Epithelial cell of esophagus (primary cell): Measurements from ENCODE around the gene DPH1.
"Not testable (repeated sequence)": the region's sequence is repeated elsewhere in the genome, so short reads cannot be mapped to it uniquely, and the experiment has no call there.

Experiments
- DNase-seq: peaks from one replicate; pipeline ENCODE4 v3.0.0; 2010; ENCODE audit warnings: low read depth
- H3K4me3 ChIP-seq: 2 replicates; pipeline ENCODE4 v1.5.1; 2011; ENCODE audit warnings: mild to moderate bottlenecking, low read length, control low read depth
- CTCF ChIP-seq: IDR thresholded peaks from 2 replicates; pipeline ENCODE4 v1.5.1; 2011; ENCODE audit warnings: low read depth, mild to moderate bottlenecking, low read length, control low read depth, inconsistent platforms; ENCODE audit not compliant: insufficient read depth; ENCODE audit errors: missing control alignments

Gene DPH1

GRCh38 chr17:2009737-2010136 is 20.2 kb upstream of the DPH1 start:
- no peak for DNase-seq
- H3K4me3 ChIP-seq: no peak overlapping the region
- TF ChIP-seq CTCF: no peak

- TF ChIP-seq CTCF: no peak
- H3K4me3 ChIP-seq: no peak overlapping the region
- DNase-seq: peak; percentile 79
Observed at GRCh38 chr17:2011411-2012371, 18.3 kb upstream of the DPH1 start.

GRCh38 chr17:2012499-2012898 is 17.5 kb upstream of the DPH1 start:
- DNase-seq: no peak
- H3K4me3 ChIP-seq: no peak overlapping the region
- TF ChIP-seq CTCF: no peak

GRCh38 chr17:2013220-2013993 is 16.5 kb upstream of the DPH1 start:
- DNase-seq: peak; percentile 52
- not testable (repeated sequence) for H3K4me3 ChIP-seq

- no peak for DNase-seq
- TF ChIP-seq CTCF: no peak
- no peak overlapping the region for H3K4me3 ChIP-seq
Observed at GRCh38 chr17:2013994-2014317, 16.0 kb upstream of the DPH1 start.

- no peak for TF ChIP-seq CTCF
- no peak overlapping the region for H3K4me3 ChIP-seq
- no peak for DNase-seq
Observed at GRCh38 chr17:2015314-2015713, 14.6 kb upstream of the DPH1 start.

GRCh38 chr17:2016494-2016893 is 13.5 kb upstream of the DPH1 start:
- DNase-seq: no peak
- TF ChIP-seq CTCF: no peak
- no peak overlapping the region for H3K4me3 ChIP-seq
